Keratinocyte (primary cell): ENCODE results near the gene MST1. TPM values are rescaled to one million over a fixed set of nuclear protein-coding genes. Genes with fewer than 3 reads are reported as not detected.

ENCODE experiments used
- DNase-seq: peaks from one replicate; pipeline ENCODE4 v3.0.0-alpha.2; 2011; ENCODE audit warnings: low read depth, missing footprints, low spot score
- FAIRE-seq: peaks from 2 replicates; lab custom pipeline; 2011; peaks lifted over from hg19 to GRCh38; lab: Jason Lieb, UNC
- H2AFZ ChIP-seq: 2 replicates; pipeline ENCODE4 v1.6.0; 2012; ENCODE audit warnings: low read length, control low read depth, inconsistent platforms; ENCODE audit not compliant: control insufficient read depth
- H3K27ac ChIP-seq: 2 replicates; pipeline ENCODE4 v1.5.1; 2011; ENCODE audit warnings: low read length; ENCODE audit not compliant: control insufficient read depth, insufficient read depth
- H3K27me3 ChIP-seq: 3 replicates; pipeline ENCODE4 v1.6.0; 2011; ENCODE audit warnings: low read length; ENCODE audit not compliant: control insufficient read depth, insufficient read depth; ENCODE audit errors: extremely low read depth
- H3K36me3 ChIP-seq, 2 experiments: 2 replicates in 1 of 2; 3 replicates in 1 of 2; pipeline ENCODE4 v1.5.1; 2011; ENCODE audit warnings: low read length in 2 of 2, mild to moderate bottlenecking in 1 of 2; ENCODE audit not compliant: control insufficient read depth in 2 of 2, insufficient read depth in 2 of 2; ENCODE audit errors: extremely low read depth in 1 of 2
- H3K4me1 ChIP-seq: 3 replicates; pipeline ENCODE4 v1.5.1; 2011; ENCODE audit warnings: low read length; ENCODE audit not compliant: control insufficient read depth, insufficient read depth; ENCODE audit errors: extremely low read depth
- H3K4me2 ChIP-seq: 3 replicates; pipeline ENCODE4 v1.6.0; 2011; ENCODE audit warnings: low read depth, low read length; ENCODE audit not compliant: control insufficient read depth, insufficient read depth; ENCODE audit errors: extremely low read depth
- H3K4me3 ChIP-seq, 3 experiments: fragments of 200-600 bp in 1 of 3; sonication (generic) in 1 of 3; 2 replicates in 2 of 3; 3 replicates in 1 of 3; pipeline ENCODE4 v1.5.1; 2011 to 2016; ENCODE audit warnings: low read length in 3 of 3, mild to moderate bottlenecking in 3 of 3, control low read depth in 2 of 3, inconsistent platforms in 1 of 3, low read depth in 1 of 3, mixed read lengths in 1 of 3, mixed run types in 1 of 3, moderate library complexity in 1 of 3; ENCODE audit not compliant: control insufficient read depth in 2 of 3, insufficient read depth in 2 of 3; ENCODE audit errors: extremely low read depth in 1 of 3
- H3K79me2 ChIP-seq: 2 replicates; pipeline ENCODE4 v1.6.0; 2012; ENCODE audit warnings: low read length; ENCODE audit not compliant: control insufficient read depth, insufficient read depth
- H3K9ac ChIP-seq: 3 replicates; pipeline ENCODE4 v1.6.0; 2011; ENCODE audit warnings: low read length; ENCODE audit not compliant: control insufficient read depth, insufficient read depth; ENCODE audit errors: extremely low read depth
- H3K9me1 ChIP-seq: 3 replicates; pipeline ENCODE4 v1.6.0; 2011; ENCODE audit warnings: low read length; ENCODE audit not compliant: control insufficient read depth, insufficient read depth; ENCODE audit errors: extremely low read depth
- H3K9me3 ChIP-seq: 2 replicates; pipeline ENCODE4 v1.5.1; 2012; ENCODE audit warnings: low read depth, low read length; ENCODE audit not compliant: control insufficient read depth
- H4K20me1 ChIP-seq: 3 replicates; pipeline ENCODE4 v1.6.0; 2011; ENCODE audit warnings: low read length; ENCODE audit not compliant: control insufficient read depth, insufficient read depth; ENCODE audit errors: extremely low read depth
- EZH2 ChIP-seq: IDR thresholded peaks from one replicate; pipeline ENCODE4 v1.6.1; 2012; ENCODE audit warnings: inconsistent platforms, mild to moderate bottlenecking, low read length, moderate library complexity
- dilution Hi-C: fragments of 300-500 bp; cut with MboI; formaldehyde crosslinking; loops from one replicate; pipeline ENCODE4 v1.7.0; 2020; ENCODE audit warnings: low sequenced_read_pairs; ENCODE audit not compliant: extremely low pct_ligation_motif_present
- polyA plus RNA-seq, 5 experiments: library from polyadenylated mRNA; depleted of rRNA in 3 of 5; stranded (reverse) in 3 of 5; stranded (forward) in 1 of 5; unstranded in 1 of 5; fragments of >200 nt; gene quantifications; 1 replicate in 1 of 5; 2 replicates in 3 of 5; 3 replicates in 1 of 5; pipeline versions ENCODE4 v1.2.1 to v1.2.3, GENCODE V29; 2011 to 2012; ENCODE audit warnings: missing spikeins in 2 of 5, low read depth in 1 of 5, low replicate concordance in 1 of 5
- TF ChIP-seq, protein P1 (sequence below), 3 experiments: IDR thresholded peaks in 1 of 3; conservative IDR thresholded peaks in 1 of 3; optimal IDR thresholded peaks in 1 of 3; 2 replicates in 2 of 3; 3 replicates in 1 of 3; pipeline versions ENCODE3 to v1.5.1; 2011; ENCODE audit warnings: low read length in 3 of 3, mild to moderate bottlenecking in 3 of 3, moderate library complexity in 2 of 3, control low read depth in 1 of 3, inconsistent platforms in 1 of 3; ENCODE audit not compliant: insufficient read depth in 2 of 3; ENCODE audit errors: extremely low read depth in 1 of 3

MST1 gene
- polyA plus RNA-seq, 1 donor (not counting 4 experiments of a cell fraction or from before 2014, with no cell fraction given): 5.2 TPM

GRCh38 chr3:49667701-49668413 lies 21.4 kb downstream of the MST1 start:
- no peak for TF ChIP-seq EZH2
- TF ChIP-seq, protein P1, sequence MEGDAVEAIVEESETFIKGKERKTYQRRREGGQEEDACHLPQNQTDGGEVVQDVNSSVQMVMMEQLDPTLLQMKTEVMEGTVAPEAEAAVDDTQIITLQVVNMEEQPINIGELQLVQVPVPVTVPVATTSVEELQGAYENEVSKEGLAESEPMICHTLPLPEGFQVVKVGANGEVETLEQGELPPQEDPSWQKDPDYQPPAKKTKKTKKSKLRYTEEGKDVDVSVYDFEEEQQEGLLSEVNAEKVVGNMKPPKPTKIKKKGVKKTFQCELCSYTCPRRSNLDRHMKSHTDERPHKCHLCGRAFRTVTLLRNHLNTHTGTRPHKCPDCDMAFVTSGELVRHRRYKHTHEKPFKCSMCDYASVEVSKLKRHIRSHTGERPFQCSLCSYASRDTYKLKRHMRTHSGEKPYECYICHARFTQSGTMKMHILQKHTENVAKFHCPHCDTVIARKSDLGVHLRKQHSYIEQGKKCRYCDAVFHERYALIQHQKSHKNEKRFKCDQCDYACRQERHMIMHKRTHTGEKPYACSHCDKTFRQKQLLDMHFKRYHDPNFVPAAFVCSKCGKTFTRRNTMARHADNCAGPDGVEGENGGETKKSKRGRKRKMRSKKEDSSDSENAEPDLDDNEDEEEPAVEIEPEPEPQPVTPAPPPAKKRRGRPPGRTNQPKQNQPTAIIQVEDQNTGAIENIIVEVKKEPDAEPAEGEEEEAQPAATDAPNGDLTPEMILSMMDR (optimal IDR thresholded peaks at IDR 0.05 in 1 of 3, IDR thresholded peaks at IDR 0.05 in 1 of 3, conservative IDR thresholded peaks at IDR 0.05 in 1 of 3; ENCODE audit: extremely low read depth in 1 of 3, insufficient read depth in 2 of 3, low read length in 3 of 3): no peak
- no peaks in the 10 kb centered on the region for H3K36me3 ChIP-seq
- no peaks in the 10 kb centered on the region for H3K9me3 ChIP-seq
- H3K4me3 ChIP-seq: no peak overlapping the region
- dilution Hi-C loops: loop anchor here (25.0 kb wide), 1 partner anchor 106 kb away; the partner anchor contains the start of gene BSN
- no peak overlapping the region for H3K9ac ChIP-seq
- no peak overlapping the region for H2AFZ ChIP-seq
- peaks cover 5% of the 10 kb centered on the region for H3K27me3 ChIP-seq
- H4K20me1 ChIP-seq: no peaks in the 10 kb centered on the region
- DNase-seq (no peak), FAIRE-seq (no peak)
- H3K4me2 ChIP-seq: no peak overlapping the region
- no peaks in the 10 kb centered on the region for H3K9me1 ChIP-seq
- H3K79me2 ChIP-seq: no peaks in the 10 kb centered on the region
- H3K4me1 ChIP-seq: peaks cover 10% of the 10 kb centered on the region
- H3K27ac ChIP-seq: no peak overlapping the region

DNA sequence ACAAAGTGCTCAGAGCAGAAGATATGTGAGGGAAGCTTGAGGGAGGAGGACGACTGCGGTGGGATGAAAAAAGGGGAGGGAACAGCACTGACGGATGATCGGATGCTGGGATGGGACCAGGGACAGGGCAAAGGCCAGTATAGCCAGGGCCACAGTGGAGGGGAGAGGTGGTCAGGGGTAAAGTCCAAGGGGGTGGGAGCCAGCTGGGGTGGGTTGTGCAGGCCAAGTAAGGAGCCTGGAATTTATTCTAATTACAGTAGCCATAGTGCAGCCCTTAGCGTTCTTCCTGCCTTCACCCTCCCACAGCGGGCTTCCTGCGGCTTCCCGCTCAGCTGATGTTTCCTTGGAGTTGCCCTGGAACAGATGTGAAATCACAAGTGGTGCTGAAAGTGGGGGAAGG lies 22.7 kb downstream of the MST1 start:
- no peaks in the 10 kb centered on the region for H4K20me1 ChIP-seq
- H3K79me2 ChIP-seq: no peaks in the 10 kb centered on the region
- FAIRE-seq (no peak), DNase-seq (no peak)
- no peak overlapping the region for H3K9ac ChIP-seq
- TF ChIP-seq, protein P1 (optimal IDR thresholded peaks at IDR 0.05 in 1 of 3, IDR thresholded peaks at IDR 0.05 in 1 of 3, conservative IDR thresholded peaks at IDR 0.05 in 1 of 3; ENCODE audit: extremely low read depth in 1 of 3, insufficient read depth in 2 of 3, low read length in 3 of 3): no peak
- TF ChIP-seq EZH2: no peak
- peaks cover 5% of the 10 kb centered on the region for H3K27me3 ChIP-seq
- dilution Hi-C loops: loop anchor here (25.0 kb wide), 1 partner anchor 104 kb away; the partner anchor contains the start of gene BSN
- H3K4me3 ChIP-seq: no peak overlapping the region
- H3K9me3 ChIP-seq: no peaks in the 10 kb centered on the region
- no peak overlapping the region for H3K27ac ChIP-seq
- H3K4me1 ChIP-seq: peaks cover 10% of the 10 kb centered on the region
- H3K36me3 ChIP-seq: no peaks in the 10 kb centered on the region
- no peaks in the 10 kb centered on the region for H3K9me1 ChIP-seq
- H3K4me2 ChIP-seq: no peak overlapping the region
- no peak overlapping the region for H2AFZ ChIP-seq
